Fibroblast of lung (primary cell): Measurements from ENCODE around the gene SLC5A10. TPM values are rescaled to one million over a fixed set of nuclear protein-coding genes. Genes with fewer than 3 reads are reported as not detected.

ENCODE experiments used
- DNase-seq, 2 donors: peaks; one replicate each; pipeline versions ENCODE4 v3.0.0 to v3.0.0-alpha.2; 2010; ENCODE audit warnings: low read depth in 2 of 2
- H2AFZ ChIP-seq: 2 replicates; pipeline ENCODE4 v1.5.1; 2012; ENCODE audit warnings: low read length, control low read depth, inconsistent platforms
- H3K27ac ChIP-seq: 2 replicates; pipeline ENCODE4 v1.5.1; 2011; ENCODE audit warnings: low read length, control low read depth; ENCODE audit not compliant: insufficient read depth
- H3K27me3 ChIP-seq: 2 replicates; pipeline ENCODE4 v1.5.1; 2011; ENCODE audit warnings: mild to moderate bottlenecking, low read length; ENCODE audit not compliant: control insufficient read depth, insufficient read depth
- H3K36me3 ChIP-seq: 2 replicates; pipeline ENCODE4 v1.5.1; 2011; ENCODE audit warnings: low read length; ENCODE audit not compliant: control insufficient read depth, insufficient read depth
- H3K4me1 ChIP-seq: 2 replicates; pipeline ENCODE4 v1.5.1; 2011; ENCODE audit warnings: low read length; ENCODE audit not compliant: control insufficient read depth, insufficient read depth; ENCODE audit errors: extremely low read depth
- H3K4me2 ChIP-seq: 2 replicates; pipeline ENCODE4 v1.5.1; 2011; ENCODE audit warnings: low read length, control low read depth; ENCODE audit not compliant: insufficient read depth; ENCODE audit errors: extremely low read depth
- H3K4me3 ChIP-seq, 4 experiments: fragments of 200-600 bp in 1 of 4; sonication (generic) in 1 of 4; replicated peaks in 1 of 4; 2 replicates each; pipeline ENCODE4 v1.5.1; 2011 to 2016; ENCODE audit warnings: low read length in 4 of 4, low read depth in 3 of 4, mild to moderate bottlenecking in 3 of 4, control low read depth in 2 of 4, inconsistent platforms in 1 of 4, mixed read lengths in 1 of 4; ENCODE audit not compliant: insufficient read depth in 1 of 4; ENCODE audit errors: control extremely low read depth in 1 of 4
- H3K79me2 ChIP-seq: 2 replicates; pipeline ENCODE4 v1.5.1; 2012; ENCODE audit warnings: mild to moderate bottlenecking, low read length, inconsistent platforms; ENCODE audit not compliant: control insufficient read depth, insufficient read depth
- H3K9ac ChIP-seq: 2 replicates; pipeline ENCODE4 v1.5.1; 2011; ENCODE audit warnings: mild to moderate bottlenecking, low read length, control low read depth; ENCODE audit not compliant: insufficient read depth
- H3K9me3 ChIP-seq: 2 replicates; pipeline ENCODE4 v1.5.1; 2012; ENCODE audit warnings: low read depth, low read length; ENCODE audit not compliant: control insufficient read depth, insufficient read depth
- H4K20me1 ChIP-seq: 2 replicates; pipeline ENCODE4 v1.5.1; 2011; ENCODE audit warnings: low read length; ENCODE audit not compliant: control insufficient read depth, insufficient read depth; ENCODE audit errors: extremely low read depth
- CTCF ChIP-seq, 2 donors: IDR thresholded peaks in 1 of 2; conservative IDR thresholded peaks in 1 of 2; 1 replicate in 1 of 2; 2 replicates in 1 of 2; pipeline ENCODE4 v1.5.1; 2011 to 2012; ENCODE audit warnings: low read length in 2 of 2, control low read depth in 1 of 2, inconsistent platforms in 1 of 2, low read depth in 1 of 2, mild to moderate bottlenecking in 1 of 2
- EZH2 ChIP-seq: IDR thresholded peaks from 2 replicates; pipeline ENCODE4 v1.5.1; 2012; ENCODE audit warnings: low read length, control low read depth, mild to moderate bottlenecking; ENCODE audit errors: missing control alignments
- polyA plus RNA-seq, 2 donors: library from polyadenylated mRNA; depleted of rRNA in 1 of 2; stranded (reverse) in 1 of 2; unstranded in 1 of 2; fragments of >200 nt; gene quantifications; 2 replicates each; pipeline ENCODE4 v1.2.1, GENCODE V29; 2011 to 2012; ENCODE audit warnings: missing spikeins in 1 of 2
- total RNA-seq: library from RNA; depleted of rRNA; stranded (reverse); fragments of >200 nt; gene quantifications from 2 replicates; pipeline ENCODE4 v1.2.1, GENCODE V29; 2014

SLC5A10 gene
- total and polyA plus RNA-seq, 2 donors (not counting 1 experiment from before 2014, with no cell fraction given), result not detected

GRCh38 chr17:18977021-18977420 lies 25.1 kb downstream of the SLC5A10 start:
- H2AFZ ChIP-seq, result no peak overlapping the region
- no peak overlapping the region for H3K4me3 ChIP-seq
- no peak overlapping the region for H3K27ac ChIP-seq
- no peaks in the 10 kb centered on the region for H4K20me1 ChIP-seq
- TF ChIP-seq EZH2, result no peak
- no peak for TF ChIP-seq CTCF (conservative IDR thresholded peaks at IDR 0.05 in 1 of 2, IDR thresholded peaks at IDR 0.05 in 1 of 2; ENCODE audit: low read depth in 1 of 2, low read length in 2 of 2)
- H3K27me3 ChIP-seq, result no peaks in the 10 kb centered on the region
- peaks cover 8% of the 10 kb centered on the region for H3K36me3 ChIP-seq
- DNase-seq, result no peak
- H3K79me2 ChIP-seq, result no peaks in the 10 kb centered on the region
- H3K4me2 ChIP-seq, result no peak overlapping the region
- peaks cover 11% of the 10 kb centered on the region for H3K4me1 ChIP-seq
- H3K9ac ChIP-seq, result no peak overlapping the region
- H3K9me3 ChIP-seq, result no peaks in the 10 kb centered on the region

GRCh38 chr17:18977646-18978045 lies 25.7 kb downstream of the SLC5A10 start:
- peaks cover 16% of the 10 kb centered on the region for H3K4me1 ChIP-seq
- no peak overlapping the region for H3K9ac ChIP-seq
- no peaks in the 10 kb centered on the region for H3K27me3 ChIP-seq
- H3K9me3 ChIP-seq, result no peaks in the 10 kb centered on the region
- no peaks in the 10 kb centered on the region for H3K79me2 ChIP-seq
- H4K20me1 ChIP-seq, result no peaks in the 10 kb centered on the region
- H3K4me2 ChIP-seq, result no peak overlapping the region
- H3K27ac ChIP-seq, result no peak overlapping the region
- no peak overlapping the region for H2AFZ ChIP-seq
- TF ChIP-seq CTCF (conservative IDR thresholded peaks at IDR 0.05 in 1 of 2, IDR thresholded peaks at IDR 0.05 in 1 of 2; ENCODE audit: low read depth in 1 of 2, low read length in 2 of 2) (no peak), EZH2 (no peak)
- no peak for DNase-seq
- no peak overlapping the region for H3K4me3 ChIP-seq
- H3K36me3 ChIP-seq, result peaks cover 8% of the 10 kb centered on the region

- no peak overlapping the region for H3K4me3 ChIP-seq
- no peak overlapping the region for H3K4me2 ChIP-seq
- H2AFZ ChIP-seq, result no peak overlapping the region
- TF ChIP-seq EZH2, result no peak
- no peak for TF ChIP-seq CTCF (conservative IDR thresholded peaks at IDR 0.05 in 1 of 2, IDR thresholded peaks at IDR 0.05 in 1 of 2; ENCODE audit: low read depth in 1 of 2, low read length in 2 of 2)
- H3K79me2 ChIP-seq, result no peaks in the 10 kb centered on the region
- H4K20me1 ChIP-seq, result no peaks in the 10 kb centered on the region
- peaks cover 16% of the 10 kb centered on the region for H3K4me1 ChIP-seq
- DNase-seq, result no peak
- H3K36me3 ChIP-seq, result peaks cover 8% of the 10 kb centered on the region
- no peak overlapping the region for H3K27ac ChIP-seq
- no peaks in the 10 kb centered on the region for H3K27me3 ChIP-seq
- H3K9ac ChIP-seq, result no peak overlapping the region
- H3K9me3 ChIP-seq, result no peaks in the 10 kb centered on the region
Observed at GRCh38 chr17:18978050-18978449, 26.1 kb downstream of the SLC5A10 start.
